ENCODE data around the gene MRPL54. TPM values are rescaled to one million over a fixed set of nuclear protein-coding genes. Genes with fewer than 3 reads are reported as not detected.

MRPL54 gene
- total RNA-seq, 1 donor from 2014 or later, result 35.9 TPM

- H3K9me3 Mint-ChIP-seq, result no peaks in the 10 kb centered on the region
Measured at GRCh38 chr19:3725640-3726310, 36.7 kb upstream of the MRPL54 start.

DNA sequence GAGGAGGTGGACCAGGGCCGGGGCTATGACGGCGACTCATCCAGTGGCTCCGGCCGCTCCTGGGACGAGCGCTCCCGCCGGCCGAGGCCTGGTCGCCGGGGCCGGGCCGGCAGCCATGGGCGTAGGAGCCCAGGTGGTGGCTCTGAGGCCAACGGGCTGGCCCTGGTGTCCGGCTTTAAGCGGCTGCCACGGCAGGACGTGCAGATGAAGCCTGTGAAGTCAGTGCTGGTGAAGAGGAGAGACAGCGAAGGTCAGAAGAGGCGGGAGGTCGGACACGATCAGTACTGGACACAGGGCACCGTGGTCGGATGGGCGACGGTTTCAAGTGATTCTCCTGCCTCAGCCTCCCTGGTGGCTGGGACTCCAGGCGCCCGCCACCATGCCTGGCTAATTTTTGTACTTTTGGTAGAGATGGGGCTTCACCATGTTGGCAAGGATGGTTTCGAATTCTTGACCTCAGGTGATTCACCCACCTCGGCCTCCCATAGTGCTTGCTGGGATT, 32.0 kb upstream of the MRPL54 start:
- Mint-ChIP-seq H3K27ac (no peak overlapping the region), H3K9me3 (no peaks in the 10 kb centered on the region), H3K4me1 (ENCODE audit: unreplicated experiment) (no peaks in the 10 kb centered on the region), H3K27me3 (no peaks in the 10 kb centered on the region), H3K36me3 (no peaks in the 10 kb centered on the region), H3K4me3 (no peak overlapping the region)
- TF ChIP-seq, protein P1, sequence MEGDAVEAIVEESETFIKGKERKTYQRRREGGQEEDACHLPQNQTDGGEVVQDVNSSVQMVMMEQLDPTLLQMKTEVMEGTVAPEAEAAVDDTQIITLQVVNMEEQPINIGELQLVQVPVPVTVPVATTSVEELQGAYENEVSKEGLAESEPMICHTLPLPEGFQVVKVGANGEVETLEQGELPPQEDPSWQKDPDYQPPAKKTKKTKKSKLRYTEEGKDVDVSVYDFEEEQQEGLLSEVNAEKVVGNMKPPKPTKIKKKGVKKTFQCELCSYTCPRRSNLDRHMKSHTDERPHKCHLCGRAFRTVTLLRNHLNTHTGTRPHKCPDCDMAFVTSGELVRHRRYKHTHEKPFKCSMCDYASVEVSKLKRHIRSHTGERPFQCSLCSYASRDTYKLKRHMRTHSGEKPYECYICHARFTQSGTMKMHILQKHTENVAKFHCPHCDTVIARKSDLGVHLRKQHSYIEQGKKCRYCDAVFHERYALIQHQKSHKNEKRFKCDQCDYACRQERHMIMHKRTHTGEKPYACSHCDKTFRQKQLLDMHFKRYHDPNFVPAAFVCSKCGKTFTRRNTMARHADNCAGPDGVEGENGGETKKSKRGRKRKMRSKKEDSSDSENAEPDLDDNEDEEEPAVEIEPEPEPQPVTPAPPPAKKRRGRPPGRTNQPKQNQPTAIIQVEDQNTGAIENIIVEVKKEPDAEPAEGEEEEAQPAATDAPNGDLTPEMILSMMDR (conservative IDR thresholded peaks at IDR 0.05), result no peak
- no peak for DNase-seq (ENCODE audit: extremely low spot score, unreplicated experiment)

More at GRCh38 chr19:3725640-3726310, 36.7 kb upstream of the MRPL54 start:
- TF ChIP-seq, protein P1 (conservative IDR thresholded peaks at IDR 0.05), result no peak
- no peak for DNase-seq (ENCODE audit: extremely low spot score, unreplicated experiment)
- Mint-ChIP-seq H3K27me3 (peaks cover 21% of the 10 kb centered on the region), H3K4me1 (ENCODE audit: unreplicated experiment) (no peaks in the 10 kb centered on the region), H3K36me3 (no peaks in the 10 kb centered on the region), H3K27ac (no peak overlapping the region), H3K4me3 (no peak overlapping the region)

GRCh38 chr19:3732108-3732507, 30.4 kb upstream of the MRPL54 start:
- Mint-ChIP-seq H3K9me3 (no peaks in the 10 kb centered on the region), H3K27me3 (no peaks in the 10 kb centered on the region), H3K27ac (no peak overlapping the region), H3K4me1 (ENCODE audit: unreplicated experiment) (no peaks in the 10 kb centered on the region), H3K36me3 (no peaks in the 10 kb centered on the region), H3K4me3 (no peak overlapping the region)
- TF ChIP-seq, protein P1 (conservative IDR thresholded peaks at IDR 0.05), result no peak
- no peak for DNase-seq (ENCODE audit: extremely low spot score, unreplicated experiment)

DNA sequence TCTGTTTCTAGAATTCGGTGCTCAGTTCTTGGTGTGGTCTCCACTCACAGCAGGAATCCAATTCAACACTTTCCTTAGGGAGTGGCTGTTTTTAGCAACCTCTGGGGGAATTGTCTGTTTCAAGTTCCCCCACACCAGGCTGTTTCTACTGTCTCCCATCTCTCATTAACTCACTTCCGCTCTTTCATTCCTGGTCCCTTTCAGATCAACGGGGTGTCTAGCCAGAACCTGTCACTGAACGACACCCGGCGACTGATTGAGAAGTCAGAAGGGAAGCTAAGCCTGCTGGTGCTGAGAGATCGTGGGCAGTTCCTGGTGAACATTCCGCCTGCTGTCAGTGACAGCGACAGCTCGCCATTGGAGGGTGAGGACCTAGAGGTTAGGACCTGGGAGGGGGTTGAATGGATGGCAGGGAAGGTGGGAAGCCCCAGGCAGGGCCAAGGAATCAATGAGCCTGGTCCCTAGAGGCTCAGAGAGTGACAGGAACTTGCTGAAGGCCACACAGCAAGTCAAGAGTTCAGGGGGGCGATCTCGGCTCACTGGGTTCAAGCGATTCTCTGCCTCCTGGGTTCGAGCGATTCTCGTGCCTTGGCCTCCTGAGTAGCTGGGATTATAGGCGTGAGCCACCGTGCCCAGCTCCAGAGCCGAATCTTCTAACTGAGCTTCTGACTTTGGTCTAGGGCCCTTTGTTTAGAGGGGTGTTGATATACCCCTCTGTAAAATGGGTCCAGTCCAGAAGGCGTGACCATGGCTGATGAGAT, 28.8 kb upstream of the MRPL54 start:
- H3K27me3 Mint-ChIP-seq, result no peaks in the 10 kb centered on the region
- no peak overlapping the region for H3K27ac Mint-ChIP-seq
- DNase-seq (ENCODE audit: extremely low spot score, unreplicated experiment), result no peak
- no peaks in the 10 kb centered on the region for H3K36me3 Mint-ChIP-seq
- TF ChIP-seq, protein P1 (conservative IDR thresholded peaks at IDR 0.05), result no peak
- no peaks in the 10 kb centered on the region for H3K4me1 Mint-ChIP-seq (ENCODE audit: unreplicated experiment)
- no peak overlapping the region for H3K4me3 Mint-ChIP-seq
- no peaks in the 10 kb centered on the region for H3K9me3 Mint-ChIP-seq

- TF ChIP-seq, protein P1 (conservative IDR thresholded peaks at IDR 0.05), result no peak
- no peak overlapping the region for H3K27ac Mint-ChIP-seq
Measured at GRCh38 chr19:3734310-3734600, 28.2 kb upstream of the MRPL54 start.

More at GRCh38 chr19:3734310-3734600, 28.2 kb upstream of the MRPL54 start:
- Mint-ChIP-seq H3K4me1 (ENCODE audit: unreplicated experiment) (no peaks in the 10 kb centered on the region), H3K9me3 (no peaks in the 10 kb centered on the region), H3K36me3 (no peaks in the 10 kb centered on the region), H3K27me3 (no peaks in the 10 kb centered on the region), H3K4me3 (no peak overlapping the region)
- no peak for DNase-seq (ENCODE audit: extremely low spot score, unreplicated experiment)
